Peyer's patch (tissue), 4 donors: ENCODE data around the gene MED20.

Experiments
- CTCF ChIP-seq, 6 experiments: fragments of 450-650 bp in 4 of 6; fragments of 200-600 bp in 2 of 6; sonication (generic) in 1 of 6; IDR thresholded peaks; one replicate each; pipeline ENCODE4 v1.5.1; 2017 to 2019; ENCODE audit warnings: antibody characterized with exemption in 6 of 6, mild to moderate bottlenecking in 3 of 6, moderate library complexity in 1 of 6
- POLR2A ChIP-seq, 2 donors: fragments of 450-650 bp; IDR thresholded peaks; one replicate each; pipeline ENCODE4 v1.5.1; 2017; ENCODE audit warnings: antibody characterized with exemption in 2 of 2, mild to moderate bottlenecking in 2 of 2, moderate library complexity in 2 of 2

- TF ChIP-seq CTCF (IDR thresholded peaks at IDR 0.05) (no peak), POLR2A (IDR thresholded peaks at IDR 0.05) (no peak)
These were observed 49.5 kb upstream of the MED20 start for GRCh38 chr6:41970436-41970846.
